Prostate gland (tissue), 2 donors: ENCODE measurements around the gene SAFB. TPM values are rescaled to one million over a fixed set of nuclear protein-coding genes. Genes with fewer than 3 reads are reported as not detected.

Experiments used
- DNase-seq: peaks from one replicate; pipeline ENCODE4 v3.0.0-alpha.2; 2019; ENCODE audit warnings: low spot score
- H3K27ac ChIP-seq, 2 donors: fragments of 200-600 bp; sonication (generic); 2 replicates each; pipeline ENCODE4 v1.5.1; 2017 to 2019
- H3K27me3 ChIP-seq: fragments of 200-600 bp; sonication (generic); replicated peaks from 2 replicates; pipeline ENCODE4 v1.5.1; 2019; ENCODE audit not compliant: insufficient read depth
- H3K36me3 ChIP-seq, 2 donors: fragments of 200-600 bp; sonication (generic); 1 replicate in 1 of 2; 2 replicates in 1 of 2; pipeline versions ENCODE4 v1.5.1 to v1.8.1; 2017 to 2019
- H3K4me1 ChIP-seq: fragments of 200-600 bp; sonication (generic); replicated peaks from 2 replicates; pipeline ENCODE4 v1.5.1; 2019
- H3K4me3 ChIP-seq, 2 donors: fragments of 200-600 bp; sonication (generic); 2 replicates each; pipeline ENCODE4 v1.5.1; 2017 to 2019
- H3K9me3 ChIP-seq: fragments of 200-600 bp; sonication (generic); 2 replicates; pipeline ENCODE4 v1.5.1; 2017
- POLR2A ChIP-seq: fragments of 450-650 bp; IDR thresholded peaks from one replicate; pipeline ENCODE4 v1.6.1; 2016; ENCODE audit warnings: antibody characterized with exemption, mild to moderate bottlenecking
- POLR2AphosphoS5 ChIP-seq: sonication (generic); formaldehyde crosslinking; IDR thresholded peaks from one replicate; pipeline ENCODE4 v1.6.1; 2017; ENCODE audit warnings: antibody characterized with exemption
- WGBS: methylation state at CpG from one replicate; pipeline ENCODE4 v1.1.5; 2018; 5-methylcytosine and 5-hydroxymethylcytosine counted together
- intact Hi-C: fragments of 100-400 bp; cut with DNase I; formaldehyde crosslinking; loops from one replicate; pipeline ENCODE4 v1.14.2; 2022
- total RNA-seq, 2 donors: library from RNA; depleted of rRNA; stranded (reverse); fragments of >200 nt; gene quantifications; one replicate each; pipeline ENCODE4 v1.1.0, GENCODE V29; 2016
- TF ChIP-seq, protein P1 (sequence below), 4 experiments: fragments of 200-600 bp in 2 of 4; fragments of 450-650 bp in 2 of 4; sonication (generic) in 2 of 4; IDR thresholded peaks; 1 replicate in 3 of 4; 2 replicates in 1 of 4; pipeline ENCODE4 v1.5.1; 2016 to 2019; ENCODE audit warnings: antibody characterized with exemption in 4 of 4, mild to moderate bottlenecking in 2 of 4, moderate library complexity in 2 of 4

The SAFB gene
- total RNA-seq, 2 donors from 2014 or later, result 63.6 to 182 TPM

GRCh38 chr19:5654931-5655330 lies 32.0 kb downstream of the SAFB start:
- Histone ChIP-seq H3K27me3 (no peaks in the 10 kb centered on the region), H3K9me3 (no peaks in the 10 kb centered on the region), H3K4me1 (no peaks in the 10 kb centered on the region), H3K27ac (no peak overlapping the region), H3K36me3 (peaks cover 42 to 46% of the 10 kb centered on the region in 2 donors), H3K4me3 (no peak overlapping the region)
- 92% methylated on average over 5 of the region's 5 CpGs for WGBS
- DNase-seq, result no peak
- intact Hi-C loops, result no loop called here
- no peak for TF ChIP-seq POLR2AphosphoS5
- TF ChIP-seq, protein P1, sequence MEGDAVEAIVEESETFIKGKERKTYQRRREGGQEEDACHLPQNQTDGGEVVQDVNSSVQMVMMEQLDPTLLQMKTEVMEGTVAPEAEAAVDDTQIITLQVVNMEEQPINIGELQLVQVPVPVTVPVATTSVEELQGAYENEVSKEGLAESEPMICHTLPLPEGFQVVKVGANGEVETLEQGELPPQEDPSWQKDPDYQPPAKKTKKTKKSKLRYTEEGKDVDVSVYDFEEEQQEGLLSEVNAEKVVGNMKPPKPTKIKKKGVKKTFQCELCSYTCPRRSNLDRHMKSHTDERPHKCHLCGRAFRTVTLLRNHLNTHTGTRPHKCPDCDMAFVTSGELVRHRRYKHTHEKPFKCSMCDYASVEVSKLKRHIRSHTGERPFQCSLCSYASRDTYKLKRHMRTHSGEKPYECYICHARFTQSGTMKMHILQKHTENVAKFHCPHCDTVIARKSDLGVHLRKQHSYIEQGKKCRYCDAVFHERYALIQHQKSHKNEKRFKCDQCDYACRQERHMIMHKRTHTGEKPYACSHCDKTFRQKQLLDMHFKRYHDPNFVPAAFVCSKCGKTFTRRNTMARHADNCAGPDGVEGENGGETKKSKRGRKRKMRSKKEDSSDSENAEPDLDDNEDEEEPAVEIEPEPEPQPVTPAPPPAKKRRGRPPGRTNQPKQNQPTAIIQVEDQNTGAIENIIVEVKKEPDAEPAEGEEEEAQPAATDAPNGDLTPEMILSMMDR (IDR thresholded peaks at IDR 0.05), result no peak
- TF ChIP-seq POLR2A, result no peak

DNA sequence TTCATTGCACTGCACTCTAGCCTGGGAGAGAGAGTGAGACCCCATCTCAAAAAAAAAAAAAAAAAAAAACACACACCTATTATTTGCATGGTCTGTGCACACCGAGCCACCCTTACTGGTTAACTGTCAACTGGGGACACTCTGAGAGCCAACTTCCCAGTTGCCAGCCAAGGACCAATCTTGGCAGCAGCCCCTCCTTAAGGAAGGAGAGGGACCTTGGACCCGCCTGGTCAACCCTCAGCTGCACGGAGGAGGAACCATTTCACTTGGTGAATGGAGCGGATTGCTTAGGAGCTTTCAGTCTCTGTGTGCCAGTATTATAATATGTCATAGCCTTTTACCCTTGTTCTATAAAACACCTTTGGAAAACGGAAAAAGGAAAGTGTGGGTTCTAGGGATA lies 32.5 kb downstream of the SAFB start:
- TF ChIP-seq, protein P1 (IDR thresholded peaks at IDR 0.05), result no peak
- TF ChIP-seq POLR2A (no peak), POLR2AphosphoS5 (no peak)
- Histone ChIP-seq H3K9me3 (no peaks in the 10 kb centered on the region), H3K4me3 (no peak overlapping the region), H3K27me3 (no peaks in the 10 kb centered on the region), H3K4me1 (no peaks in the 10 kb centered on the region), H3K27ac (no peak overlapping the region), H3K36me3 (peaks cover 38 to 46% of the 10 kb centered on the region in 2 donors)
- no peak for DNase-seq
- intact Hi-C loops, result no loop called here
- WGBS, result 80% methylated on average over 5 of the region's 5 CpGs

DNA sequence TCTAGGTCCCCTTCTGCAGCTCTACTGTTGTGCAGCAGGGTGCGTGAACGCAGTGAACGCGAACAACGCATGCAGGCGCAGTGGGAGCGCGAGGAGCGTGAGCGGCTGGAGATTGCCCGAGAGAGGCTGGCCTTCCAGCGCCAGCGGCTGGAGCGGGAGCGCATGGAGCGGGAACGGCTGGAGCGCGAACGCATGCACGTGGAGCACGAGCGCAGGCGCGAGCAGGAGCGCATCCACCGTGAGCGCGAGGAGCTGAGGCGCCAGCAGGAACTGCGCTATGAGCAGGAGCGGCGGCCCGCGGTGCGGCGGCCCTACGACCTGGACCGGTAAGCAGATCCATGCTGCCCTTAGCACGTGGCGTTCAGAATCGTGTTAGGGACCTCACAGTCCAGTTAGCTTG lies 38.6 kb downstream of the SAFB start:
- DNase-seq, result no peak
- WGBS, result 97% methylated on average over 42 of the region's 42 CpGs
- Histone ChIP-seq H3K36me3 (peaks cover 31 to 55% of the 10 kb centered on the region in 2 donors), H3K27me3 (no peaks in the 10 kb centered on the region), H3K9me3 (no peaks in the 10 kb centered on the region), H3K4me3 (no peak overlapping the region), H3K27ac (no peak overlapping the region), H3K4me1 (no peaks in the 10 kb centered on the region)
- intact Hi-C loops, result no loop called here
- TF ChIP-seq POLR2AphosphoS5 (no peak), POLR2A (no peak)
- TF ChIP-seq, protein P1 (IDR thresholded peaks at IDR 0.05), result no peak

DNA sequence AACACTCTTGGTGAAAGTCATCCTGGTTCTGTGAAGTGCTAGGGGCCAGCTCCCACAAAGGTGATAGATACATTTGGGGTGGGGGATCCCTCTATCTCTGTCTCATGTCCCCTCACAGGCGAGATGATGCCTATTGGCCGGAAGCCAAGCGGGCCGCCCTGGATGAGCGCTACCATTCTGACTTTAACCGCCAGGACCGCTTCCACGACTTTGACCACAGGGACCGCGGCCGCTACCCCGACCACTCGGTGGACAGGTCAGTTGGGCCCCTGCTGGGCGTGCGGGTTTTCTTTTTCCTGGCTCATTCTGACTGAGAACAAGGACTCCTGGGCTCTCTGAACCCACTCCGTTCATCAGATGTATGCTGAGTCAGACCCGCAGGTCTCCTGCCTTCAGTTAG lies 41.0 kb downstream of the SAFB start:
- no peak for DNase-seq
- intact Hi-C loops, result no loop called here
- Histone ChIP-seq H3K9me3 (no peaks in the 10 kb centered on the region), H3K36me3 (peaks cover 29 to 62% of the 10 kb centered on the region in 2 donors), H3K27me3 (no peaks in the 10 kb centered on the region), H3K4me3 (no peak overlapping the region), H3K27ac (no peak overlapping the region), H3K4me1 (no peaks in the 10 kb centered on the region)
- 95% methylated on average over 17 of the region's 17 CpGs for WGBS
- no peak for TF ChIP-seq POLR2AphosphoS5
- TF ChIP-seq, protein P1 (IDR thresholded peaks at IDR 0.05), result no peak
- no peak for TF ChIP-seq POLR2A

GRCh38 chr19:5664515-5664914 lies 41.6 kb downstream of the SAFB start:
- H3K4me1 ChIP-seq, result no peaks in the 10 kb centered on the region
- H3K9me3 ChIP-seq, result no peaks in the 10 kb centered on the region
- H3K4me3 ChIP-seq, result no peak overlapping the region
- TF ChIP-seq, protein P1 (IDR thresholded peaks at IDR 0.05), result no peak
- no peak for TF ChIP-seq POLR2A
- TF ChIP-seq POLR2AphosphoS5, result no peak
- H3K27me3 ChIP-seq, result no peaks in the 10 kb centered on the region
- intact Hi-C loops, result no loop called here
- WGBS, result 97% methylated on average over 2 of the region's 2 CpGs
- no peak for DNase-seq
- H3K36me3 ChIP-seq, result peaks cover 29 to 65% of the 10 kb centered on the region in 2 donors
- H3K27ac ChIP-seq, result no peak overlapping the region
